H9 (cell line): ENCODE data around the gene SPEG. TPM values are rescaled to one million over a fixed set of nuclear protein-coding genes. Genes with fewer than 3 reads are reported as not detected.

Source experiments
- DNase-seq: peaks from one replicate; pipeline ENCODE4 v3.0.0-alpha.2; 2017
- H2AFZ ChIP-seq: one replicate; pipeline ENCODE4 v1.6.1; 2013; ENCODE audit warnings: mild to moderate bottlenecking, low read length, control low read depth, moderate library complexity
- H2AK5ac ChIP-seq: 2 replicates; pipeline ENCODE4 v1.6.1; 2013; ENCODE audit warnings: low read length, control low read depth, mixed read lengths; ENCODE audit not compliant: insufficient read length
- H2BK120ac ChIP-seq: one replicate; pipeline ENCODE4 v1.6.1; 2013; ENCODE audit warnings: low read depth, mild to moderate bottlenecking, low read length, control low read depth, inconsistent platforms; ENCODE audit not compliant: poor library complexity, severe bottlenecking
- H2BK12ac ChIP-seq: 2 replicates; pipeline ENCODE4 v1.6.1; 2013; ENCODE audit warnings: low read length, control low read depth, mixed read lengths, low read depth; ENCODE audit not compliant: insufficient read length
- H2BK15ac ChIP-seq: 2 replicates; pipeline ENCODE4 v1.6.1; 2013; ENCODE audit warnings: low read depth, low read length, control low read depth
- H2BK20ac ChIP-seq: one replicate; pipeline ENCODE4 v1.6.1; 2013; ENCODE audit warnings: low read depth, mild to moderate bottlenecking, low read length, control low read depth, inconsistent platforms; ENCODE audit not compliant: poor library complexity, severe bottlenecking
- H2BK5ac ChIP-seq: 2 replicates; pipeline ENCODE4 v1.6.1; 2013; ENCODE audit warnings: low read length, control low read depth, mixed read lengths; ENCODE audit not compliant: insufficient read length
- H3K14ac ChIP-seq: 2 replicates; pipeline ENCODE4 v1.6.1; 2013; ENCODE audit warnings: low read length, control low read depth; ENCODE audit not compliant: insufficient read depth
- H3K18ac ChIP-seq: 2 replicates; pipeline ENCODE4 v1.6.1; 2013; ENCODE audit warnings: low read depth, mild to moderate bottlenecking, mixed read lengths, low read length, control low read depth; ENCODE audit not compliant: insufficient read length
- H3K23ac ChIP-seq: 2 replicates; pipeline ENCODE4 v1.6.1; 2013; ENCODE audit warnings: low read length, control low read depth, mixed read lengths, low read depth; ENCODE audit not compliant: insufficient read length
- H3K23me2 ChIP-seq: 2 replicates; pipeline ENCODE4 v1.6.1; 2013; ENCODE audit warnings: low read depth, mild to moderate bottlenecking, mixed read lengths, low read length, control low read depth; ENCODE audit not compliant: insufficient read length, poor library complexity, severe bottlenecking
- H3K27ac ChIP-seq: 2 replicates; pipeline ENCODE4 v1.5.1; 2013; ENCODE audit warnings: low read length, control low read depth, mixed read lengths, low read depth; ENCODE audit not compliant: insufficient read length
- H3K27me3 ChIP-seq: 2 replicates; pipeline ENCODE4 v1.6.1; 2013; ENCODE audit warnings: low read length, control low read depth, inconsistent platforms; ENCODE audit not compliant: insufficient read depth
- H3K4ac ChIP-seq: 2 replicates; pipeline ENCODE4 v1.6.1; 2013; ENCODE audit warnings: low read depth, mild to moderate bottlenecking, control low read depth, inconsistent platforms, low read length, moderate library complexity
- H3K4me1 ChIP-seq: 2 replicates; pipeline ENCODE4 v1.6.1; 2013; ENCODE audit warnings: low read length, control low read depth, inconsistent platforms; ENCODE audit not compliant: insufficient read depth
- H3K4me2 ChIP-seq: 2 replicates; pipeline ENCODE4 v1.6.1; 2013; ENCODE audit warnings: low read length, control low read depth, mixed read lengths; ENCODE audit not compliant: insufficient read length, insufficient read depth
- H3K56ac ChIP-seq: 2 replicates; pipeline ENCODE4 v1.6.1; 2013; ENCODE audit warnings: low read depth, mild to moderate bottlenecking, mixed read lengths, low read length, control low read depth; ENCODE audit not compliant: insufficient read length
- H3K79me1 ChIP-seq: 2 replicates; pipeline ENCODE4 v1.6.1; 2013; ENCODE audit warnings: low read depth, mild to moderate bottlenecking, moderate library complexity, low read length, control low read depth, inconsistent platforms; ENCODE audit not compliant: insufficient read depth, poor library complexity, severe bottlenecking
- H3K79me2 ChIP-seq: 2 replicates; pipeline ENCODE4 v1.6.1; 2013; ENCODE audit warnings: low read length, control low read depth, inconsistent platforms; ENCODE audit not compliant: insufficient read depth
- H3K9ac ChIP-seq: 2 replicates; pipeline ENCODE4 v1.6.1; 2013; ENCODE audit warnings: low read length, control low read depth, mixed read lengths; ENCODE audit not compliant: insufficient read length; ENCODE audit errors: extremely low read depth
- H3K9me3 ChIP-seq: one replicate; pipeline ENCODE4 v1.6.1; 2013; ENCODE audit warnings: low read depth, low read length, inconsistent platforms; ENCODE audit not compliant: control insufficient read depth
- H3T11ph ChIP-seq: one replicate; pipeline ENCODE4 v1.6.1; 2013; ENCODE audit warnings: mild to moderate bottlenecking, low read length, control low read depth, inconsistent platforms
- H4K20me1 ChIP-seq: one replicate; pipeline ENCODE4 v1.6.1; 2013; ENCODE audit not compliant: control insufficient read depth, insufficient read length, insufficient read depth
- H4K5ac ChIP-seq: 2 replicates; pipeline ENCODE4 v1.6.1; 2013; ENCODE audit warnings: low read depth, mild to moderate bottlenecking, mixed read lengths, low read length, control low read depth; ENCODE audit not compliant: insufficient read length
- H4K8ac ChIP-seq: replicated peaks from 2 replicates; pipeline ENCODE4 v1.6.1; 2013; ENCODE audit warnings: low read length, control low read depth, mixed read lengths, low read depth; ENCODE audit not compliant: insufficient read length
- H4K91ac ChIP-seq: 2 replicates; pipeline ENCODE4 v1.6.1; 2013; ENCODE audit warnings: low read depth, mild to moderate bottlenecking, moderate library complexity, mixed read lengths, low read length, control low read depth; ENCODE audit not compliant: insufficient read length
- H3K27ac Mint-ChIP-seq, 3 experiments: 2 replicates in 2 of 3; 3 replicates in 1 of 3; pipeline ENCODE4 v1.8.0; 2020 to 2021; ENCODE audit warnings: mixed read lengths in 3 of 3, mild to moderate bottlenecking in 1 of 3, moderate library complexity in 1 of 3
- H3K27me3 Mint-ChIP-seq: 2 replicates; pipeline ENCODE4 v1.8.0; 2021; ENCODE audit warnings: low read depth, mild to moderate bottlenecking, moderate library complexity, mixed read lengths
- H3K36me3 Mint-ChIP-seq, 3 experiments: 2 replicates in 2 of 3; 3 replicates in 1 of 3; pipeline ENCODE4 v1.8.0; 2020 to 2021; ENCODE audit warnings: low read depth in 3 of 3, mixed read lengths in 3 of 3; ENCODE audit not compliant: insufficient read depth in 1 of 3
- H3K4me1 Mint-ChIP-seq, 2 experiments: 2 replicates each; pipeline ENCODE4 v1.8.0; 2020; ENCODE audit warnings: mixed read lengths in 2 of 2
- H3K4me3 Mint-ChIP-seq, 2 experiments: 2 replicates in 1 of 2; 3 replicates in 1 of 2; pipeline ENCODE4 v1.8.0; 2020 to 2021; ENCODE audit warnings: mild to moderate bottlenecking in 2 of 2, mixed read lengths in 2 of 2, moderate library complexity in 1 of 2
- H3K9me3 Mint-ChIP-seq, 2 experiments: 2 replicates in 1 of 2; 3 replicates in 1 of 2; pipeline ENCODE4 v1.8.0; 2020; ENCODE audit warnings: mild to moderate bottlenecking in 2 of 2, mixed read lengths in 2 of 2, moderate library complexity in 1 of 2
- WGBS: extraction: QIAGEN DNeasy Blood & Tissue Kit; methylation state at CpG from one replicate; pipeline ENCODE4 v1.1.7; 2013; ENCODE audit warnings: missing lambda C conversion rate, low lambda C conversion rate, mixed read lengths; ENCODE audit not compliant: insufficient read length; ENCODE audit errors: extremely low coverage; 5-methylcytosine and 5-hydroxymethylcytosine counted together
- total RNA-seq: library from RNA; stranded (reverse); gene quantifications from 2 replicates; pipeline ENCODE4 v1.2.1, GENCODE V29; 2021
- TF ChIP-seq, protein P1 (sequence below): fragments of 200-600 bp; sonication (generic); conservative IDR thresholded peaks from 3 replicates; pipeline ENCODE4 v1.8.0; 2021; ENCODE audit warnings: antibody characterized with exemption, mild to moderate bottlenecking

Gene SPEG
- total RNA-seq, 1 experiment from 2014 or later = 23.7 TPM

DNA sequence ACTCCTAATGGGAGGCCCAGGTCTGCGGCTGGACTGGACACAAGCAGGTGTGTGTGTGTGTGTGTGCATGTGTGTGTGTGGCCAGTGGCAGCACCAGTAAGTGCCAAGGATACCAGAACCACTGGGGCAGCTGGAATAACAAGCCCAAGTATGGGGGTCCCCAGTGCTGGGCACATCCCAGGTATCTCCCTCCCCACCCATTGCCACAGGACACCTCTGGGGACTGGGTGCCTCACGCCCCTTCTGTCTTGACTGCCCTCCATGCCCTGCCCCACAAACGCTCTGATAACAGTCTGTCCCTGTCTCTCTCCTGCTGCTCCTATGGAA, 9.0 kb downstream of the SPEG start:
- H3K27ac ChIP-seq = no peak overlapping the region
- TF ChIP-seq, protein P1, sequence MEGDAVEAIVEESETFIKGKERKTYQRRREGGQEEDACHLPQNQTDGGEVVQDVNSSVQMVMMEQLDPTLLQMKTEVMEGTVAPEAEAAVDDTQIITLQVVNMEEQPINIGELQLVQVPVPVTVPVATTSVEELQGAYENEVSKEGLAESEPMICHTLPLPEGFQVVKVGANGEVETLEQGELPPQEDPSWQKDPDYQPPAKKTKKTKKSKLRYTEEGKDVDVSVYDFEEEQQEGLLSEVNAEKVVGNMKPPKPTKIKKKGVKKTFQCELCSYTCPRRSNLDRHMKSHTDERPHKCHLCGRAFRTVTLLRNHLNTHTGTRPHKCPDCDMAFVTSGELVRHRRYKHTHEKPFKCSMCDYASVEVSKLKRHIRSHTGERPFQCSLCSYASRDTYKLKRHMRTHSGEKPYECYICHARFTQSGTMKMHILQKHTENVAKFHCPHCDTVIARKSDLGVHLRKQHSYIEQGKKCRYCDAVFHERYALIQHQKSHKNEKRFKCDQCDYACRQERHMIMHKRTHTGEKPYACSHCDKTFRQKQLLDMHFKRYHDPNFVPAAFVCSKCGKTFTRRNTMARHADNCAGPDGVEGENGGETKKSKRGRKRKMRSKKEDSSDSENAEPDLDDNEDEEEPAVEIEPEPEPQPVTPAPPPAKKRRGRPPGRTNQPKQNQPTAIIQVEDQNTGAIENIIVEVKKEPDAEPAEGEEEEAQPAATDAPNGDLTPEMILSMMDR = no peak
- Mint-ChIP-seq H3K4me1 (peaks cover 26 to 41% of the 10 kb centered on the region in 2 experiments), H3K36me3 (peaks cover 0 to 3% (median 3%) of the 10 kb centered on the region in 3 experiments; a peak in 2 of 7 replicates), H3K9me3 (no peaks in the 10 kb centered on the region), H3K27ac (no peak overlapping the region), H3K4me3 (peak overlapping the region in 1 of 2 experiments; percentile 82; a peak in 2 of 5 replicates), H3K27me3 (peaks cover 49% of the 10 kb centered on the region)
- no peak overlapping the region for H4K5ac ChIP-seq
- no peak overlapping the region for H2BK20ac ChIP-seq
- H2BK120ac ChIP-seq = no peak overlapping the region
- no peak overlapping the region for H3T11ph ChIP-seq
- no peak overlapping the region for H2BK5ac ChIP-seq
- peaks cover 5% of the 10 kb centered on the region for H3K23me2 ChIP-seq
- H3K4ac ChIP-seq = no peak overlapping the region
- no peak overlapping the region for H3K14ac ChIP-seq
- H3K18ac ChIP-seq = no peak overlapping the region
- H2AFZ ChIP-seq = no peak overlapping the region
- H3K9ac ChIP-seq = no peak overlapping the region
- no peak overlapping the region for H3K23ac ChIP-seq
- H2BK15ac ChIP-seq = no peak overlapping the region
- H4K20me1 ChIP-seq = no peaks in the 10 kb centered on the region
- H3K56ac ChIP-seq = no peak overlapping the region
- no peak overlapping the region for H4K91ac ChIP-seq
- H2AK5ac ChIP-seq = no peak overlapping the region
- H3K27me3 ChIP-seq = peaks cover 5% of the 10 kb centered on the region; the same call in 1 of the 2 replicates
- DNase-seq = no peak
- no peaks in the 10 kb centered on the region for H3K9me3 ChIP-seq
- H3K4me1 ChIP-seq = no peaks in the 10 kb centered on the region; the same call in 1 of the 2 replicates
- no peak overlapping the region for H4K8ac ChIP-seq
- no CpG with 5 or more reads among the region's 3 CpGs for WGBS
- no peak overlapping the region for H3K4me2 ChIP-seq
- H3K79me2 ChIP-seq = no peaks in the 10 kb centered on the region
- no peak overlapping the region for H2BK12ac ChIP-seq
- no peaks in the 10 kb centered on the region for H3K79me1 ChIP-seq
